ENCODE measurements around the gene TIAM1. TPM values are rescaled to one million over a fixed set of nuclear protein-coding genes. Genes with fewer than 3 reads are reported as not detected.

TIAM1 gene
- total RNA-seq, 1 donor from 2014 or later: 23.3 TPM

GRCh38 chr21:31196724-31197123 is 147.3 kb downstream of the TIAM1 start:
- H3K4me1 Mint-ChIP-seq (ENCODE audit: low read depth, unreplicated experiment): no peaks in the 10 kb centered on the region
- no peaks in the 10 kb centered on the region for H3K27me3 Mint-ChIP-seq (ENCODE audit: unreplicated experiment)
- H3K9me3 Mint-ChIP-seq (ENCODE audit: unreplicated experiment): no peaks in the 10 kb centered on the region
- H3K36me3 Mint-ChIP-seq (ENCODE audit: unreplicated experiment): no peaks in the 10 kb centered on the region
- DNase-seq: no peak
- H3K4me3 Mint-ChIP-seq (ENCODE audit: unreplicated experiment): no peak overlapping the region
- no peak overlapping the region for H3K27ac Mint-ChIP-seq (ENCODE audit: unreplicated experiment)
- no peak for TF ChIP-seq CTCF (IDR thresholded peaks at IDR 0.05; ENCODE audit: partially characterized antibody, unreplicated experiment)

- H3K9me3 Mint-ChIP-seq (ENCODE audit: unreplicated experiment): no peaks in the 10 kb centered on the region
- no peak overlapping the region for H3K27ac Mint-ChIP-seq (ENCODE audit: unreplicated experiment)
- no peak for TF ChIP-seq CTCF (IDR thresholded peaks at IDR 0.05; ENCODE audit: partially characterized antibody, unreplicated experiment)
- no peak overlapping the region for H3K4me3 Mint-ChIP-seq (ENCODE audit: unreplicated experiment)
- no peak for DNase-seq
- H3K36me3 Mint-ChIP-seq (ENCODE audit: unreplicated experiment): no peaks in the 10 kb centered on the region
- no peaks in the 10 kb centered on the region for H3K27me3 Mint-ChIP-seq (ENCODE audit: unreplicated experiment)
- no peaks in the 10 kb centered on the region for H3K4me1 Mint-ChIP-seq (ENCODE audit: low read depth, unreplicated experiment)
These were observed 148.6 kb downstream of the TIAM1 start for GRCh38 chr21:31195334-31196015.

- Mint-ChIP-seq H3K4me1 (ENCODE audit: low read depth, unreplicated experiment) (no peaks in the 10 kb centered on the region), H3K27ac (ENCODE audit: unreplicated experiment) (no peak overlapping the region), H3K36me3 (ENCODE audit: unreplicated experiment) (no peaks in the 10 kb centered on the region), H3K9me3 (ENCODE audit: unreplicated experiment) (no peaks in the 10 kb centered on the region), H3K27me3 (ENCODE audit: unreplicated experiment) (no peaks in the 10 kb centered on the region), H3K4me3 (ENCODE audit: unreplicated experiment) (no peak overlapping the region)
- TF ChIP-seq CTCF (IDR thresholded peaks at IDR 0.05; ENCODE audit: partially characterized antibody, unreplicated experiment): no peak
- no peak for DNase-seq
These were observed 149.4 kb downstream of the TIAM1 start for GRCh38 chr21:31194510-31195293.

GRCh38 chr21:31193761-31194160 is 150.3 kb downstream of the TIAM1 start:
- no peak for TF ChIP-seq CTCF (IDR thresholded peaks at IDR 0.05; ENCODE audit: partially characterized antibody, unreplicated experiment)
- no peaks in the 10 kb centered on the region for H3K4me1 Mint-ChIP-seq (ENCODE audit: low read depth, unreplicated experiment)
- DNase-seq: no peak
- H3K4me3 Mint-ChIP-seq (ENCODE audit: unreplicated experiment): no peak overlapping the region
- H3K36me3 Mint-ChIP-seq (ENCODE audit: unreplicated experiment): no peaks in the 10 kb centered on the region
- H3K9me3 Mint-ChIP-seq (ENCODE audit: unreplicated experiment): no peaks in the 10 kb centered on the region
- H3K27ac Mint-ChIP-seq (ENCODE audit: unreplicated experiment): peak overlapping the region; percentile 76
- H3K27me3 Mint-ChIP-seq (ENCODE audit: unreplicated experiment): no peaks in the 10 kb centered on the region

- Mint-ChIP-seq H3K4me1 (ENCODE audit: low read depth, unreplicated experiment) (no peaks in the 10 kb centered on the region), H3K9me3 (ENCODE audit: unreplicated experiment) (no peaks in the 10 kb centered on the region), H3K27me3 (ENCODE audit: unreplicated experiment) (no peaks in the 10 kb centered on the region), H3K4me3 (ENCODE audit: unreplicated experiment) (no peak overlapping the region), H3K36me3 (ENCODE audit: unreplicated experiment) (no peaks in the 10 kb centered on the region), H3K27ac (ENCODE audit: unreplicated experiment) (no peak overlapping the region)
- no peak for TF ChIP-seq CTCF (IDR thresholded peaks at IDR 0.05; ENCODE audit: partially characterized antibody, unreplicated experiment)
- no peak for DNase-seq
These were observed 152.5 kb downstream of the TIAM1 start for GRCh38 chr21:31191553-31191952.
